AG09309 (cell line): ENCODE data around the gene PCP4.

ENCODE experiments used
- DNase-seq: peaks from one replicate; pipeline ENCODE4 v3.0.0-alpha.2; 2010; ENCODE audit warnings: low read depth
- H3K4me3 ChIP-seq: 2 replicates; pipeline ENCODE4 v1.5.1; 2011; ENCODE audit warnings: mild to moderate bottlenecking, low read depth, low read length, moderate library complexity; ENCODE audit not compliant: control insufficient read depth
- TF ChIP-seq, protein P1 (sequence below): IDR thresholded peaks from 2 replicates; pipeline ENCODE4 v1.5.1; 2011; ENCODE audit warnings: mild to moderate bottlenecking, low read depth, low read length, inconsistent platforms; ENCODE audit not compliant: insufficient read depth, control insufficient read depth; ENCODE audit errors: missing control alignments

The PCP4 gene

DNA sequence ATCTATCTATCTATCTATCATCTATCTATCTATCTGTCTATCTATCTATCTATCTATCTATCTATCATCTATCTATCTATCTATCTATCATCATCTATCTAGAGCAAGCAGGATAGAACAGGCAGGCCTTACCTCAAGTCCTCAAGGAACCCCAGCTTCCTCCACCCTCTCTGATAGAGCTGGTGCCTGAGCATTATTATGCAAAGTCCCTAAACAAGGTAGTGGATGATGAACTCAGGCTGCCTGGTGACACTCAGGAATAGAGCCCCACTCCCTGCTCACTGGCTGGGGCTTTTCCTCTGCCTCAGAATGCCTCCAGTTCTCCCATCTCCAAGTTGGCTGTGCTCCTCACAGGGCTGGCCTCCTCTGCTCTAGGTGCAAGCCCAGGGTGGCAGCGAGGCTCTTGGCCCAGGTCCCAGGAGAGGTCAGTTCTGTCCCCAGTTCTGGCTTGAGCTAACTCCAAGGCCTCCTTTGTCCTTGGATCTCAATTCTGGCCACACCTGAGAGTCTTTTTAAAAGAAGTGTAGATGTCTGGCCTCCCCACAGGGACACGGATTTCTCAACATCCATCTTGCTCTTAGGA, 60.2 kb downstream of the PCP4 start:
- H3K4me3 ChIP-seq, result no peak overlapping the region
- TF ChIP-seq, protein P1, sequence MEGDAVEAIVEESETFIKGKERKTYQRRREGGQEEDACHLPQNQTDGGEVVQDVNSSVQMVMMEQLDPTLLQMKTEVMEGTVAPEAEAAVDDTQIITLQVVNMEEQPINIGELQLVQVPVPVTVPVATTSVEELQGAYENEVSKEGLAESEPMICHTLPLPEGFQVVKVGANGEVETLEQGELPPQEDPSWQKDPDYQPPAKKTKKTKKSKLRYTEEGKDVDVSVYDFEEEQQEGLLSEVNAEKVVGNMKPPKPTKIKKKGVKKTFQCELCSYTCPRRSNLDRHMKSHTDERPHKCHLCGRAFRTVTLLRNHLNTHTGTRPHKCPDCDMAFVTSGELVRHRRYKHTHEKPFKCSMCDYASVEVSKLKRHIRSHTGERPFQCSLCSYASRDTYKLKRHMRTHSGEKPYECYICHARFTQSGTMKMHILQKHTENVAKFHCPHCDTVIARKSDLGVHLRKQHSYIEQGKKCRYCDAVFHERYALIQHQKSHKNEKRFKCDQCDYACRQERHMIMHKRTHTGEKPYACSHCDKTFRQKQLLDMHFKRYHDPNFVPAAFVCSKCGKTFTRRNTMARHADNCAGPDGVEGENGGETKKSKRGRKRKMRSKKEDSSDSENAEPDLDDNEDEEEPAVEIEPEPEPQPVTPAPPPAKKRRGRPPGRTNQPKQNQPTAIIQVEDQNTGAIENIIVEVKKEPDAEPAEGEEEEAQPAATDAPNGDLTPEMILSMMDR, result no peak
- no peak for DNase-seq

DNA sequence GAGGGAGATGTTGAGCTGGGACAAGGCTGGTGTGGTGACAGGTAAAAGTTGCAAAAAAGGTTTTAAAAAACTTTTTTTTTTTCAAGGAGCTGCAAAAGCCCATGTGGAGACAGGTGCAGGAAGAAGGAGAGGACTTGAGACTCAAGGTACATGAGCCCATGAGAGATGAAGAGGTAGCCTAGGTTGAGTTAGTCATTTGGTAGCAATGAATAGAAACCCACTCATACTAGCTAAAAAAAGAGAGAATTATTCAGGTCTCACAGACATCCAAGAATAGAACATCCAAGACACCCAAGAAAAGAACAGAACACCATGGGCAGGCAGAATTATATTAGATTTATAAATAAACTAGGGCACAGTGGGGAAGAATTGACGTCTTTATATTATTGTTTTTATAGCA, 65.1 kb downstream of the PCP4 start:
- H3K4me3 ChIP-seq, result no peak overlapping the region
- DNase-seq, result no peak
- TF ChIP-seq, protein P1, result no peak

DNA sequence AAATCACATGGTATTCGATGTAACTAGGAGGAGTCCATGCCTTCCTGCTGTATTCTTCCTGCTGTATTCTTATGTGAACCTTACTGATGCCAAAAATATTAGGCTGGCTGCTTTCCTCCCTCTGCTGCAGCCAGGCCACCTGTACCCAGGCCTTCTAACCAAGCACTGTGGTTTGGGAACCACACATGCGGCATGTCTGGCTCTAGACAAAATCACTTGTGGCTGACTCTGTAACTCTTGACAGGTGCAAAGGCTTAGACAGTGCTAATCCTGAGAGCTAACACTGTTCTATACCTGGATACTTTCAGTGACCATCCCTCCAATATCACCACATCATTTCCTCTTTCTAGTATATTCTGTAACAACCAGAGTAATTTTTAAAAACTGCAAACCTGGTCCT, 67.7 kb downstream of the PCP4 start:
- no peak overlapping the region for H3K4me3 ChIP-seq
- DNase-seq, result no peak
- TF ChIP-seq, protein P1, result no peak

DNA sequence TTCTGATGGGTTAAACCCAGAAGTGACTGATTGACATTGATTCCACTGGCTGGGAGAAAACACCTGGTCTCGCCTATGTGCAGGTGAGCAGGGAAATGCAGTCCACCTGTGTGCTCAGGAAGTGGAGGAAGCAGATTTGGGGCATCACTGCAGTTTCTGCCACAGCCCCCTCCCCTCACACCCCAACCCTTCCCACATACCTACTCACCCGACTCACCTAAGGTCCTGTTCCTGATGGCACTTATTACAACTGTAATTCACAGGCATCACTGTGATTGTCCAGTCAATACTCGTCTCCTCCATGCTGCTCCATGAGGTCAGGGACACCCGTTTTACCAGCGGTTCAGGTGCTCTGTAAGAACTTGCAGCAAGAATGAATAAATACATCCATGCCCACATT, 68.5 kb downstream of the PCP4 start:
- no peak for DNase-seq
- TF ChIP-seq, protein P1, result no peak
- H3K4me3 ChIP-seq, result no peak overlapping the region

DNA sequence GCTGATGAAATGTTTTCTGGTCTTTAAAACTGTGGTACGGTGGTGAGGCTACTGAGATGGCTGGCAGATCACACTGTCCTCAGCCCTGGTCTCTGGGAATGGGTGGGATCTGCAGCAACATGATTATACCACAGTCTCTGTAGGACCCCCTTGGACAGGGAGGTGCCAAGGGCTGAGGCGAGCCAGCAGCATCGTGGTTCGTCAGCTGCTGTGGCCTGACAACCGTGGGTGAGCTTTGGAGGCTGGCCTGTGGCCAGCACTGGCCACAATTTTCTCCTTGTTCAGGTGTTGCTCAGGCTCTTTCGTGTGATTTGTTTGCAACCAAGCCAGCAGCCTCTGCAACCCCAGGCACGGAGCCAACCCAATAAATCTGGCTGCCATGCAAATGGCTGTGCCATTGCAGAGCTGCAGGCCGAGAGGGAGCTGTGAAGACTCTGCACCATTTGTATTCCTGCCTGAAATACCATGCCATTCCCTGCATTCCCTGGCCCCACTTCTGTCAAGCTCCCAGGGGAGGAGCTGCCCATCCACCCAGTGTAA, 70.9 kb downstream of the PCP4 start:
- no peak for DNase-seq
- no peak overlapping the region for H3K4me3 ChIP-seq
- TF ChIP-seq, protein P1, result no peak

DNA sequence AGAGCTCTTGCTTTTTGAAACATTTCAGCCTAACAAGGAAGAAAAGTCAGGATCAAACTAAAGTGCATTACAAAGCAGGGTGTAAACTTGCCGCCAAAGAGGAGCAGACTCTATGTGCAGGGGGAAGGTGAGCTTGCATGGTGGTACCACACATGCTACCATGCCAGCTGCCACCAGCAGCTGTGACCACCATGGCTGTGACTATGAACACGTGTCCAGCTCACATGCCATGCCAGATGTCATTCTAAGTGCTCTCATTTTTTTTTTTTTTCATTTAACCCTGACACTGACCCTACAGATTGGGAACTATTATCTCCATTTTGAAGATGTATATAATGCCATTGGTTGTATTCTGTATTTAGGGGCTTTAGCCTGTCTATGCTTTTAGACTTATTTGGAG, 79.0 kb downstream of the PCP4 start:
- TF ChIP-seq, protein P1, result no peak
- no peak for DNase-seq
- H3K4me3 ChIP-seq, result no peak overlapping the region
